IPS-15b (cell line): ENCODE measurements around the gene NOSIP.
A peak's percentile ranks its signal among the peaks of the same experiment; 100 is the strongest.

ENCODE experiments used
- H3K27me3 ChIP-seq: one replicate; pipeline ENCODE4 v1.6.1; 2013; ENCODE audit warnings: low read length; ENCODE audit not compliant: control insufficient read depth, insufficient read depth
- H3K36me3 ChIP-seq: one replicate; pipeline ENCODE4 v1.6.1; 2013; ENCODE audit warnings: low read length; ENCODE audit not compliant: control insufficient read depth, insufficient read depth
- H3K4me1 ChIP-seq: one replicate; pipeline ENCODE4 v1.6.1; 2013; ENCODE audit warnings: mild to moderate bottlenecking, low read length; ENCODE audit not compliant: control insufficient read depth, insufficient read depth
- H3K4me3 ChIP-seq: one replicate; pipeline ENCODE4 v1.5.1; 2013; ENCODE audit warnings: low read depth, low read length
- H3K9ac ChIP-seq: one replicate; pipeline ENCODE4 v1.6.1; 2013; ENCODE audit warnings: low read depth, mild to moderate bottlenecking, low read length
- H3K9me3 ChIP-seq: one replicate; pipeline ENCODE4 v1.6.1; 2013; ENCODE audit warnings: mild to moderate bottlenecking, low read length; ENCODE audit not compliant: control insufficient read depth, insufficient read depth

Gene NOSIP

GRCh38 chr19:49512970-49513745, 67.2 kb downstream of the NOSIP start:
- Histone ChIP-seq H3K36me3 (peaks cover 6% of the 10 kb centered on the region), H3K9ac (peak overlapping the region; percentile 73), H3K4me3 (peak overlapping the region; percentile 65), H3K9me3 (no peaks in the 10 kb centered on the region), H3K4me1 (peaks cover 2% of the 10 kb centered on the region), H3K27me3 (no peaks in the 10 kb centered on the region)

DNA sequence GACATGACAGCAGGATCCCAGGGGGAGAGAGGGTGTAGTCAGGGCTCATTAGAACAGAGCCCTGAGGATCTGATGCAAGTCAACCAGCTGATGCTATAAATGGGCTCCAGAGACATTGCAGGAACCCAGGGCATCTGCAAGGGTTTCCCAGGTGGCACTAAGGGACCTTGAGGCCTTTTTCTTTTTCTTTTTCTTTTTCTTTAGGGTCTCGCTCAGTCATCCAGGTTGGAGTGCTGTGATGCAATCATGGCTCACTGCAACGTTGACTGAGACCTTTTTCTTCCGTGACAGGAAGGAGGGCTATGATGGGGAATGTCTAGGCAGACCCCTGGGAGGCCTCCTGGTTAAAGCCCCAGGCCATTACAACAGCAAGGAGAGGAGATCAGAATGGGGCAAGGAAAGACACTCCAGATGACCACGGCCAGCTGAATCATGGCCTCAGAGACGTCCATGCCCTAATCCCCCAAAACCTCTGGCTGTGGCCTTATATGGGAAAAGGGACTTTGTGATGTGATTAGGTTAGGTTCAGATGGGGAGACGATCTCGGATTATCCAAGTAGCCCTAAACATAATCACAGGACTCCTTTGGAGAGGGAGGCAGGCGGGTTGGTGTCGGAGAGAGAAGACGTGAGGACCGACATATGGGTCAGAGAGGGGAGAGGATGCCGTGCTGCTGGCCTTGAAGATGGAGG, 72.4 kb downstream of the NOSIP start:
- no peak overlapping the region for H3K4me3 ChIP-seq
- H3K4me1 ChIP-seq, result peaks cover 2% of the 10 kb centered on the region
- H3K27me3 ChIP-seq, result no peaks in the 10 kb centered on the region
- no peaks in the 10 kb centered on the region for H3K36me3 ChIP-seq
- H3K9ac ChIP-seq, result no peak overlapping the region
- H3K9me3 ChIP-seq, result no peaks in the 10 kb centered on the region

DNA sequence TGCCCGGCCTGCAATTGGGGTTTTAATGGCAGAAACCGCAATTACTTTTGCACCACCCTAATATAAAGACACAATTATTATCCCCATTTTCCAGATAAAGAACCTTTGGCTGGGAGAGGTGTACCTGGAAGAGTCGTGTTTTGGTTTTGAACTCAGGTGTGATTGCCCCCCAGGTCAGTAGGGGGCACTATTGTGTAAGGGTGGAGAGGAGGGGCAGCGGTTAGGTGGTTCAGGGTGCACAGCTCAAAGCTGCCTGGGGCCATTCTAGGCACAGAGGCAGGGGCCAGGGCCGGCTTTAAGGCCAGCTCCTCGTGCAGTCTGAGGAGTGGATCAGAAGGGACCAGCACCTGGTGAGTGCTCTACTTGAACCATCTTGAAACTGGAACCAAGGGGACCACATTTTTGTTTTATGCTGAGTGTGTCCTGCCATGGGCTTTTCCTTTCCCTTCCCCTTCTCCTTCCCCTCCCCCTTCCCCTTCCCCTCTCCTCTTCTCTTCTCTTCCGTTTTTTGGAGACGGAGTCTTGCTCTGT, 73.7 kb downstream of the NOSIP start:
- Histone ChIP-seq H3K4me1 (peaks cover 2% of the 10 kb centered on the region), H3K4me3 (no peak overlapping the region), H3K27me3 (no peaks in the 10 kb centered on the region), H3K9ac (no peak overlapping the region), H3K36me3 (no peaks in the 10 kb centered on the region), H3K9me3 (no peaks in the 10 kb centered on the region)
